Breast epithelium (tissue), 3 donors: ENCODE results near the gene TESK2.

ENCODE experiments used
- CTCF ChIP-seq, 3 donors: fragments of 450-650 bp; IDR thresholded peaks; one replicate each; pipeline ENCODE4 v1.5.1; 2016 to 2017; ENCODE audit warnings: antibody characterized with exemption in 3 of 3, mild to moderate bottlenecking in 3 of 3, moderate library complexity in 3 of 3
- POLR2A ChIP-seq: fragments of 450-650 bp; IDR thresholded peaks from one replicate; pipeline ENCODE4 v1.6.1; 2016; ENCODE audit warnings: antibody characterized with exemption, mild to moderate bottlenecking, moderate library complexity
- POLR2AphosphoS5 ChIP-seq, 3 donors: sonication (generic); formaldehyde crosslinking; IDR thresholded peaks; one replicate each; pipeline ENCODE4 v1.6.1; 2017; ENCODE audit warnings: antibody characterized with exemption in 3 of 3

GRCh38 chr1:45444609-45445131 is 46.3 kb downstream of the TESK2 start:
- TF ChIP-seq POLR2AphosphoS5 (IDR thresholded peaks at IDR 0.05), result no peak
- TF ChIP-seq POLR2A, result no peak
- TF ChIP-seq CTCF (IDR thresholded peaks at IDR 0.05), result no peak
